VCaP (cell line): ENCODE measurements around the gene ZNF362.

Experiments
- H3K27ac ChIP-seq: fragments of 450-650 bp; 2 replicates; pipeline ENCODE4 v1.5.1; 2017
- CTCF ChIP-seq: fragments of 450-650 bp; conservative IDR thresholded peaks from 2 replicates; pipeline ENCODE4 v1.5.1; 2017; ENCODE audit warnings: mild to moderate bottlenecking, moderate library complexity

The ZNF362 gene

GRCh38 chr1:33224166-33224707 lies 32.1 kb upstream of the ZNF362 start:
- no peak overlapping the region for H3K27ac ChIP-seq
- no peak for TF ChIP-seq CTCF

- no peak overlapping the region for H3K27ac ChIP-seq
- TF ChIP-seq CTCF: no peak
These were observed 30.7 kb upstream of the ZNF362 start for GRCh38 chr1:33225586-33225985.

GRCh38 chr1:33228935-33229487 lies 27.3 kb upstream of the ZNF362 start:
- no peak for TF ChIP-seq CTCF
- no peak overlapping the region for H3K27ac ChIP-seq

- no peak for TF ChIP-seq CTCF
- no peak overlapping the region for H3K27ac ChIP-seq
These were observed 25.1 kb upstream of the ZNF362 start for GRCh38 chr1:33231166-33231565.

GRCh38 chr1:33232716-33233115 lies 23.6 kb upstream of the ZNF362 start:
- H3K27ac ChIP-seq: no peak overlapping the region
- no peak for TF ChIP-seq CTCF

- no peak for TF ChIP-seq CTCF
These were observed 22.2 kb upstream of the ZNF362 start for GRCh38 chr1:33234131-33234530.

GRCh38 chr1:33234588-33234990 lies 21.7 kb upstream of the ZNF362 start:
- H3K27ac ChIP-seq: no peak overlapping the region

More at GRCh38 chr1:33234131-33234530, 22.2 kb upstream of the ZNF362 start:
- no peak overlapping the region for H3K27ac ChIP-seq

More at GRCh38 chr1:33234588-33234990, 21.7 kb upstream of the ZNF362 start:
- no peak for TF ChIP-seq CTCF
